OCI-LY3 (cell line): ENCODE data around the gene NECAB2.

ENCODE experiments used
- H2AFZ ChIP-seq: fragments of 200-600, 300-600 bp; shearing (Covaris generic); 2 replicates; pipeline ENCODE4 v1.6.0; 2014; ENCODE audit warnings: antibody characterized with exemption, low read depth, low read length
- H3K27ac ChIP-seq: fragments of 200-600, 300-600 bp; sonication (generic); 2 replicates; pipeline ENCODE4 v1.5.1; 2014; ENCODE audit warnings: mild to moderate bottlenecking, low read length, moderate library complexity, mixed read lengths
- H3K27me3 ChIP-seq: fragments of 200-600, 300-600 bp; sonication (generic); 2 replicates; pipeline ENCODE4 v1.6.1; 2014; ENCODE audit warnings: low read depth, low read length, mixed read lengths
- H3K36me3 ChIP-seq: fragments of 200-600, 300-600 bp; sonication (generic); replicated peaks from 2 replicates; pipeline ENCODE3; 2014; ENCODE audit warnings: low read depth, low read length, mixed read lengths
- H3K4me1 ChIP-seq: fragments of 300-600, 200-600 bp; sonication (generic); 2 replicates; pipeline ENCODE4 v1.6.1; 2014; ENCODE audit warnings: low read length, mixed read lengths
- H3K4me2 ChIP-seq: fragments of 200-600, 300-600 bp; sonication (generic); 2 replicates; pipeline ENCODE4 v1.6.1; 2014; ENCODE audit warnings: low read length, mixed read lengths
- H3K4me3 ChIP-seq: fragments of 300-600, 200-600 bp; sonication (generic); 2 replicates; pipeline ENCODE4 v1.5.1; 2014; ENCODE audit warnings: antibody characterized with exemption, mild to moderate bottlenecking, low read length, moderate library complexity
- H3K79me2 ChIP-seq: fragments of 300-600, 200-600 bp; shearing (Covaris generic); 2 replicates; pipeline ENCODE4 v1.6.1; 2014; ENCODE audit warnings: mild to moderate bottlenecking, low read length, mixed read lengths
- H3K9ac ChIP-seq: fragments of 300-600, 200-600 bp; shearing (Covaris generic); 2 replicates; pipeline ENCODE4 v1.6.0; 2014; ENCODE audit warnings: mild to moderate bottlenecking, low read length, moderate library complexity
- H3K9me3 ChIP-seq: fragments of 200-600, 300-600 bp; shearing (Covaris generic); 2 replicates; pipeline ENCODE4 v1.6.1; 2014; ENCODE audit warnings: low read length, mixed read lengths; ENCODE audit not compliant: insufficient read depth
- H4K20me1 ChIP-seq: fragments of 200-600, 300-600 bp; sonication (generic); 2 replicates; pipeline ENCODE4 v1.6.1; 2016; ENCODE audit warnings: low read length, mixed read lengths; ENCODE audit not compliant: insufficient read depth
- CTCF ChIP-seq: fragments of 200-600, 300-600 bp; sonication (generic); IDR thresholded peaks from 2 replicates; pipeline ENCODE4 v1.5.1; 2014; ENCODE audit warnings: antibody characterized with exemption, low read length, low read depth
- EZH2phosphoT487 ChIP-seq: fragments of 200-600 bp; shearing (Covaris generic); IDR thresholded peaks from 2 replicates; pipeline ENCODE4 v1.6.1; 2018; ENCODE audit warnings: antibody characterized with exemption, mixed run types, low read depth

The NECAB2 gene

GRCh38 chr16:83980794-83981193 is 12.8 kb downstream of the NECAB2 start:
- no peaks in the 10 kb centered on the region for H3K27me3 ChIP-seq

GRCh38 chr16:83981799-83982198 is 13.8 kb downstream of the NECAB2 start:
- Histone ChIP-seq H3K4me1 (no peaks in the 10 kb centered on the region), H3K27ac (no peak overlapping the region), H3K4me3 (no peak overlapping the region), H3K79me2 (no peaks in the 10 kb centered on the region), H3K4me2 (no peak overlapping the region), H3K9me3 (no peaks in the 10 kb centered on the region), H2AFZ (no peak overlapping the region), H3K9ac (no peak overlapping the region), H3K27me3 (peaks cover 3% of the 10 kb centered on the region; the same call in 1 of the 2 replicates), H3K36me3 (no peaks in the 10 kb centered on the region), H4K20me1 (no peaks in the 10 kb centered on the region)
- TF ChIP-seq CTCF (no peak), EZH2phosphoT487 (no peak)

More at GRCh38 chr16:83980794-83981193, 12.8 kb downstream of the NECAB2 start:
- H3K36me3 ChIP-seq, result no peaks in the 10 kb centered on the region
- no peaks in the 10 kb centered on the region for H3K4me1 ChIP-seq
- no peaks in the 10 kb centered on the region for H3K9me3 ChIP-seq
- no peaks in the 10 kb centered on the region for H3K79me2 ChIP-seq
- no peak overlapping the region for H3K27ac ChIP-seq
- TF ChIP-seq EZH2phosphoT487 (no peak), CTCF (no peak)
- H2AFZ ChIP-seq, result no peak overlapping the region
- no peak overlapping the region for H3K9ac ChIP-seq
- no peaks in the 10 kb centered on the region for H4K20me1 ChIP-seq
- no peak overlapping the region for H3K4me3 ChIP-seq
- H3K4me2 ChIP-seq, result no peak overlapping the region

- no peaks in the 10 kb centered on the region for H3K36me3 ChIP-seq
- no peak for TF ChIP-seq CTCF
- TF ChIP-seq EZH2phosphoT487, result no peak
- no peak overlapping the region for H2AFZ ChIP-seq
- H3K9ac ChIP-seq, result no peak overlapping the region
- no peak overlapping the region for H3K27ac ChIP-seq
- no peaks in the 10 kb centered on the region for H3K79me2 ChIP-seq
- H3K27me3 ChIP-seq, result peaks cover 16% of the 10 kb centered on the region
- no peaks in the 10 kb centered on the region for H4K20me1 ChIP-seq
- H3K9me3 ChIP-seq, result no peaks in the 10 kb centered on the region
- no peak overlapping the region for H3K4me3 ChIP-seq
- no peak overlapping the region for H3K4me2 ChIP-seq
- H3K4me1 ChIP-seq, result no peaks in the 10 kb centered on the region
These were observed 15.4 kb downstream of the NECAB2 start for GRCh38 chr16:83983491-83983890.

GRCh38 chr16:83989300-83989699 is 21.3 kb downstream of the NECAB2 start:
- no peaks in the 10 kb centered on the region for H3K79me2 ChIP-seq
- H3K27ac ChIP-seq, result no peak overlapping the region
- TF ChIP-seq EZH2phosphoT487, result no peak
- no peak for TF ChIP-seq CTCF
- no peaks in the 10 kb centered on the region for H3K4me1 ChIP-seq
- no peaks in the 10 kb centered on the region for H3K9me3 ChIP-seq
- no peaks in the 10 kb centered on the region for H3K36me3 ChIP-seq
- no peak overlapping the region for H3K4me3 ChIP-seq
- no peak overlapping the region for H3K9ac ChIP-seq
- H2AFZ ChIP-seq, result no peak overlapping the region
- H3K27me3 ChIP-seq, result peaks cover 27% of the 10 kb centered on the region
- H4K20me1 ChIP-seq, result no peaks in the 10 kb centered on the region
- H3K4me2 ChIP-seq, result no peak overlapping the region
